Dendritic cell treated with granulocyte-macrophage colony-stimulating factor and Interleukin-4, amounts not matched to agents 40 ng/mL and 50 ng/mL, for 4 days (primary cell): ENCODE data around the gene FBN2.
"Not testable (repeated sequence)": the region's sequence is repeated elsewhere in the genome, so short reads cannot be mapped to it uniquely, and the experiment has no call there.

Experiments
- H3K27ac Mint-ChIP-seq: one replicate; pipeline ENCODE4 v1.8.0; 2022; ENCODE audit warnings: mild to moderate bottlenecking, mixed read lengths
- H3K27me3 Mint-ChIP-seq: one replicate; pipeline ENCODE4 v1.8.0; 2022; ENCODE audit warnings: mild to moderate bottlenecking, mixed read lengths
- H3K36me3 Mint-ChIP-seq: one replicate; pipeline ENCODE4 v1.8.0; 2022; ENCODE audit warnings: low read depth, mixed read lengths
- H3K4me1 Mint-ChIP-seq: one replicate; pipeline ENCODE4 v1.8.0; 2022; ENCODE audit warnings: low read depth, mixed read lengths
- H3K4me3 Mint-ChIP-seq: one replicate; pipeline ENCODE4 v1.8.0; 2022; ENCODE audit warnings: mild to moderate bottlenecking, moderate library complexity, mixed read lengths
- H3K9me3 Mint-ChIP-seq: one replicate; pipeline ENCODE4 v1.8.0; 2022; ENCODE audit warnings: mixed read lengths
- intact Hi-C: fragments of 100-400 bp; cut with micrococcal nuclease; formaldehyde crosslinking; loops from one replicate; pipeline ENCODE4 v1.15.0; 2022

Gene FBN2

GRCh38 chr5:128480158-128480557, 57.9 kb downstream of the FBN2 start:
- Mint-ChIP-seq H3K4me1 (no peaks in the 10 kb centered on the region), H3K9me3 (no peaks in the 10 kb centered on the region), H3K27me3 (no peaks in the 10 kb centered on the region), H3K4me3 (no peak overlapping the region), H3K36me3 (no peaks in the 10 kb centered on the region), H3K27ac (no peak overlapping the region)
- intact Hi-C loops = no loop called here

- Mint-ChIP-seq H3K4me1 (no peaks in the 10 kb centered on the region), H3K9me3 (no peaks in the 10 kb centered on the region), H3K27ac (no peak overlapping the region), H3K4me3 (no peak overlapping the region), H3K36me3 (no peaks in the 10 kb centered on the region), H3K27me3 (no peaks in the 10 kb centered on the region)
- intact Hi-C loops = no loop called here
Observed at GRCh38 chr5:128478386-128479368, 59.4 kb downstream of the FBN2 start.

- Mint-ChIP-seq H3K4me1 (no peaks in the 10 kb centered on the region), H3K27me3 (no peaks in the 10 kb centered on the region), H3K27ac (no peak overlapping the region), H3K9me3 (no peaks in the 10 kb centered on the region), H3K4me3 (no peak overlapping the region), H3K36me3 (no peaks in the 10 kb centered on the region)
- intact Hi-C loops = no loop called here
Observed at GRCh38 chr5:128477944-128478343, 60.1 kb downstream of the FBN2 start.

GRCh38 chr5:128475693-128476092, 62.4 kb downstream of the FBN2 start:
- H3K27ac Mint-ChIP-seq = no peak overlapping the region
- H3K27me3 Mint-ChIP-seq = no peaks in the 10 kb centered on the region
- intact Hi-C loops = no loop called here
- no peaks in the 10 kb centered on the region for H3K9me3 Mint-ChIP-seq
- no peaks in the 10 kb centered on the region for H3K36me3 Mint-ChIP-seq
- no peak overlapping the region for H3K4me3 Mint-ChIP-seq
- no peaks in the 10 kb centered on the region for H3K4me1 Mint-ChIP-seq

GRCh38 chr5:128472919-128473318, 65.1 kb downstream of the FBN2 start:
- no peaks in the 10 kb centered on the region for H3K27me3 Mint-ChIP-seq
- no peak overlapping the region for H3K4me3 Mint-ChIP-seq
- no peak overlapping the region for H3K27ac Mint-ChIP-seq
- H3K36me3 Mint-ChIP-seq = no peaks in the 10 kb centered on the region
- H3K4me1 Mint-ChIP-seq = no peaks in the 10 kb centered on the region
- intact Hi-C loops = no loop called here
- H3K9me3 Mint-ChIP-seq = no peaks in the 10 kb centered on the region

GRCh38 chr5:128472036-128472435, 66.0 kb downstream of the FBN2 start:
- Mint-ChIP-seq H3K9me3 (no peaks in the 10 kb centered on the region), H3K27ac (no peak overlapping the region), H3K27me3 (no peaks in the 10 kb centered on the region), H3K4me1 (no peaks in the 10 kb centered on the region), H3K4me3 (no peak overlapping the region), H3K36me3 (no peaks in the 10 kb centered on the region)
- intact Hi-C loops = no loop called here

GRCh38 chr5:128470663-128471062, 67.4 kb downstream of the FBN2 start:
- H3K4me3 Mint-ChIP-seq = no peak overlapping the region
- H3K36me3 Mint-ChIP-seq = no peaks in the 10 kb centered on the region
- H3K27me3 Mint-ChIP-seq = no peaks in the 10 kb centered on the region
- H3K27ac Mint-ChIP-seq = no peak overlapping the region
- intact Hi-C loops = no loop called here
- H3K4me1 Mint-ChIP-seq = no peaks in the 10 kb centered on the region
- no peaks in the 10 kb centered on the region for H3K9me3 Mint-ChIP-seq

- Mint-ChIP-seq H3K4me1 (no peaks in the 10 kb centered on the region), H3K27ac (no peak overlapping the region), H3K4me3 (no peak overlapping the region), H3K27me3 (no peaks in the 10 kb centered on the region), H3K36me3 (no peaks in the 10 kb centered on the region), H3K9me3 (no peaks in the 10 kb centered on the region)
- intact Hi-C loops = no loop called here
Observed at GRCh38 chr5:128469912-128470311, 68.1 kb downstream of the FBN2 start.

GRCh38 chr5:128466980-128467379, 71.1 kb downstream of the FBN2 start:
- no peak overlapping the region for H3K4me3 Mint-ChIP-seq
- H3K36me3 Mint-ChIP-seq = peaks cover 5% of the 10 kb centered on the region
- H3K27ac Mint-ChIP-seq = no peak overlapping the region
- H3K4me1 Mint-ChIP-seq = no peaks in the 10 kb centered on the region
- H3K9me3 Mint-ChIP-seq = no peaks in the 10 kb centered on the region
- intact Hi-C loops = no loop called here
- H3K27me3 Mint-ChIP-seq = no peaks in the 10 kb centered on the region

- H3K36me3 Mint-ChIP-seq = peaks cover 5% of the 10 kb centered on the region
- H3K4me3 Mint-ChIP-seq = no peak overlapping the region
- no peaks in the 10 kb centered on the region for H3K4me1 Mint-ChIP-seq
- no peak overlapping the region for H3K27ac Mint-ChIP-seq
- intact Hi-C loops = no loop called here
- no peaks in the 10 kb centered on the region for H3K27me3 Mint-ChIP-seq
- H3K9me3 Mint-ChIP-seq = no peaks in the 10 kb centered on the region
Observed at GRCh38 chr5:128466554-128466953, 71.5 kb downstream of the FBN2 start.

- H3K27me3 Mint-ChIP-seq = no peaks in the 10 kb centered on the region
- no peak overlapping the region for H3K27ac Mint-ChIP-seq
- peaks cover 13% of the 10 kb centered on the region for H3K9me3 Mint-ChIP-seq
- intact Hi-C loops = no loop called here
- H3K4me3 Mint-ChIP-seq = no peak overlapping the region
- H3K36me3 Mint-ChIP-seq = peaks cover 5% of the 10 kb centered on the region
- no peaks in the 10 kb centered on the region for H3K4me1 Mint-ChIP-seq
Observed at GRCh38 chr5:128464596-128464995, 73.4 kb downstream of the FBN2 start.

GRCh38 chr5:128462330-128462729, 75.7 kb downstream of the FBN2 start:
- Mint-ChIP-seq H3K27ac (no peak overlapping the region), H3K9me3 (peaks cover 13% of the 10 kb centered on the region), H3K4me1 (no peaks in the 10 kb centered on the region), H3K27me3 (no peaks in the 10 kb centered on the region), H3K4me3 (no peak overlapping the region), H3K36me3 (peaks cover 5% of the 10 kb centered on the region)
- intact Hi-C loops = no loop called here

- H3K4me3 Mint-ChIP-seq, H3K36me3 Mint-ChIP-seq, H3K4me1 Mint-ChIP-seq, H3K27ac Mint-ChIP-seq, intact Hi-C loops, H3K27me3 Mint-ChIP-seq: not testable (repeated sequence)
- H3K9me3 Mint-ChIP-seq = peaks cover 25% of the 10 kb centered on the region
Observed at GRCh38 chr5:128457147-128457915, 80.7 kb downstream of the FBN2 start.

- Mint-ChIP-seq H3K27ac (no peak overlapping the region), H3K9me3 (peaks cover 25% of the 10 kb centered on the region), H3K27me3 (no peaks in the 10 kb centered on the region), H3K36me3 (peaks cover 5% of the 10 kb centered on the region), H3K4me1 (no peaks in the 10 kb centered on the region), H3K4me3 (no peak overlapping the region)
- intact Hi-C loops = no loop called here
Observed at GRCh38 chr5:128455841-128456361, 82.1 kb downstream of the FBN2 start.
